NT2/D1 (cell line): ENCODE measurements around the gene RAB31.
"Not testable (repeated sequence)": the region's sequence is repeated elsewhere in the genome, so short reads cannot be mapped to it uniquely, and the experiment has no call there.

Experiments used
- DNase-seq: peaks from one replicate; pipeline ENCODE4 v3.0.0-alpha.2; 2011; ENCODE audit warnings: low read depth, low spot score
- H3K27me3 ChIP-seq: 2 replicates; pipeline ENCODE4 v1.6.0; 2011; ENCODE audit warnings: mild to moderate bottlenecking; ENCODE audit not compliant: insufficient read length, insufficient read depth
- H3K36me3 ChIP-seq: 2 replicates; pipeline ENCODE4 v1.6.1; 2011; ENCODE audit warnings: mild to moderate bottlenecking, low read length, mixed read lengths; ENCODE audit not compliant: insufficient read depth, insufficient read length
- H3K4me1 ChIP-seq: 2 replicates; pipeline ENCODE4 v1.5.1; 2011; ENCODE audit not compliant: insufficient read depth, insufficient read length
- H3K4me3 ChIP-seq: 2 replicates; pipeline ENCODE4 v1.5.1; 2011; ENCODE audit warnings: low read depth; ENCODE audit not compliant: insufficient read length
- H3K9ac ChIP-seq: 2 replicates; pipeline ENCODE4 v1.6.0; 2011; ENCODE audit warnings: low read depth; ENCODE audit not compliant: insufficient read length
- H3K9me3 ChIP-seq: 2 replicates; pipeline ENCODE4 v1.5.1; 2011; ENCODE audit warnings: mild to moderate bottlenecking, low read length; ENCODE audit not compliant: insufficient read depth
- SUZ12 ChIP-seq: IDR thresholded peaks from 2 replicates; pipeline ENCODE4 v1.6.1; 2011; ENCODE audit not compliant: insufficient read length, insufficient read depth; ENCODE audit errors: extremely low read depth
- YY1 ChIP-seq: IDR thresholded peaks from 2 replicates; pipeline ENCODE4 v1.6.1; 2011; ENCODE audit not compliant: insufficient read length, insufficient read depth
- ZNF274 ChIP-seq: IDR thresholded peaks from 2 replicates; pipeline ENCODE4 v1.6.1; 2011; ENCODE audit warnings: mild to moderate bottlenecking, low read depth, low read length

Gene RAB31

GRCh38 chr18:9854801-9855676, 146.9 kb downstream of the RAB31 start:
- H3K36me3 ChIP-seq, result peaks cover 17% of the 10 kb centered on the region
- TF ChIP-seq SUZ12, result no peak
- TF ChIP-seq YY1, result no peak
- TF ChIP-seq ZNF274, result no peak
- H3K4me1 ChIP-seq, result no peaks in the 10 kb centered on the region
- H3K9ac ChIP-seq, result no peak overlapping the region
- peaks cover 10% of the 10 kb centered on the region for H3K9me3 ChIP-seq
- no peak for DNase-seq
- no peaks in the 10 kb centered on the region for H3K27me3 ChIP-seq
- no peak overlapping the region for H3K4me3 ChIP-seq

- Histone ChIP-seq H3K4me3 (no peak overlapping the region), H3K36me3 (peaks cover 23% of the 10 kb centered on the region), H3K9ac (no peak overlapping the region), H3K4me1 (no peaks in the 10 kb centered on the region), H3K9me3 (peaks cover 10% of the 10 kb centered on the region), H3K27me3 (no peaks in the 10 kb centered on the region)
- TF ChIP-seq SUZ12, result no peak
- no peak for TF ChIP-seq ZNF274
- TF ChIP-seq YY1, result no peak
- no peak for DNase-seq
Observed at GRCh38 chr18:9855681-9856080, 147.6 kb downstream of the RAB31 start.

GRCh38 chr18:9856092-9856491, 148.0 kb downstream of the RAB31 start:
- Histone ChIP-seq H3K9ac (no peak overlapping the region), H3K4me1 (no peaks in the 10 kb centered on the region), H3K27me3 (no peaks in the 10 kb centered on the region), H3K4me3 (no peak overlapping the region), H3K36me3 (peaks cover 27% of the 10 kb centered on the region), H3K9me3 (peaks cover 10% of the 10 kb centered on the region)
- no peak for DNase-seq
- TF ChIP-seq SUZ12 (no peak), ZNF274 (no peak), YY1 (no peak)

- H3K27me3 ChIP-seq, H3K9me3 ChIP-seq, DNase-seq, H3K4me1 ChIP-seq, H3K4me3 ChIP-seq, H3K9ac ChIP-seq: not testable (repeated sequence)
- H3K36me3 ChIP-seq, result peaks cover 31% of the 10 kb centered on the region
Observed at GRCh38 chr18:9857479-9857998, 149.4 kb downstream of the RAB31 start.

GRCh38 chr18:9858642-9859041, 150.5 kb downstream of the RAB31 start:
- H3K9ac ChIP-seq, result no peak overlapping the region
- no peak overlapping the region for H3K4me3 ChIP-seq
- no peak for DNase-seq
- TF ChIP-seq YY1, result no peak
- TF ChIP-seq ZNF274, result no peak
- no peak for TF ChIP-seq SUZ12
- no peaks in the 10 kb centered on the region for H3K27me3 ChIP-seq
- peaks cover 31% of the 10 kb centered on the region for H3K36me3 ChIP-seq
- H3K4me1 ChIP-seq, result no peaks in the 10 kb centered on the region
- H3K9me3 ChIP-seq, result no peaks in the 10 kb centered on the region

GRCh38 chr18:9859232-9859631, 151.1 kb downstream of the RAB31 start:
- no peak for DNase-seq
- Histone ChIP-seq H3K27me3 (no peaks in the 10 kb centered on the region), H3K9me3 (no peaks in the 10 kb centered on the region), H3K4me1 (no peaks in the 10 kb centered on the region), H3K36me3 (peaks cover 31% of the 10 kb centered on the region), H3K4me3 (no peak overlapping the region), H3K9ac (no peak overlapping the region)
- TF ChIP-seq YY1 (no peak), ZNF274 (no peak), SUZ12 (no peak)

- H3K4me3 ChIP-seq, result no peak overlapping the region
- DNase-seq, result no peak
- H3K27me3 ChIP-seq, result no peaks in the 10 kb centered on the region
- H3K36me3 ChIP-seq, result peaks cover 31% of the 10 kb centered on the region
- TF ChIP-seq YY1 (no peak), ZNF274 (no peak), SUZ12 (no peak)
- no peaks in the 10 kb centered on the region for H3K9me3 ChIP-seq
- no peaks in the 10 kb centered on the region for H3K4me1 ChIP-seq
- no peak overlapping the region for H3K9ac ChIP-seq
Observed at GRCh38 chr18:9860682-9861081, 152.6 kb downstream of the RAB31 start.
